NCI-H82 treated with DMSO at 0.1 percent for 48 hours (cell line): ENCODE measurements around the gene BCL2L12.
A peak's percentile ranks its signal among the peaks of the same experiment; 100 is the strongest.
"Not testable (repeated sequence)": the region's sequence is repeated elsewhere in the genome, so short reads cannot be mapped to it uniquely, and the experiment has no call there.

Experiments used
- DNase-seq: peaks from one replicate; lab custom pipeline; 2025; ENCODE audit not compliant: unreplicated experiment; lab: John Stamatoyannopoulos, UW

The BCL2L12 gene

GRCh38 chr19:49665351-49666119 lies at the start of gene BCL2L12, which contains the start of gene IRF3:
TSS of gene BCL2L12 (plus strand) at chr19:49665933. CDS start at chr19:49666693, 760 bp downstream.
TSS of gene IRF3 (minus strand) at chr19:49665857. CDS start at chr19:49664838, 1,019 bp downstream.
- peak; percentile 85 for DNase-seq

- no peak for DNase-seq
These were observed 49.2 kb upstream of the BCL2L12 start for GRCh38 chr19:49616532-49616931.

GRCh38 chr19:49616945-49617344 lies 48.8 kb upstream of the BCL2L12 start:
- DNase-seq, result no peak

GRCh38 chr19:49617860-49618259 lies 47.9 kb upstream of the BCL2L12 start:
- not testable (repeated sequence) for DNase-seq

- no peak for DNase-seq
These were observed 40.5 kb upstream of the BCL2L12 start for GRCh38 chr19:49624967-49625910.

GRCh38 chr19:49626226-49626625 lies 39.5 kb upstream of the BCL2L12 start:
- DNase-seq, result no peak

GRCh38 chr19:49629659-49630058 lies 36.1 kb upstream of the BCL2L12 start:
- no peak for DNase-seq

- no peak for DNase-seq
These were observed 34.6 kb upstream of the BCL2L12 start for GRCh38 chr19:49631014-49631588.

GRCh38 chr19:49631610-49632192 lies 34.0 kb upstream of the BCL2L12 start:
- no peak for DNase-seq

GRCh38 chr19:49632576-49632975 lies 33.2 kb upstream of the BCL2L12 start:
- no peak for DNase-seq

GRCh38 chr19:49633273-49633672 lies 32.5 kb upstream of the BCL2L12 start:
- DNase-seq, result not testable (repeated sequence)

- no peak for DNase-seq
These were observed 30.1 kb upstream of the BCL2L12 start for GRCh38 chr19:49635530-49636232.

GRCh38 chr19:49636233-49636932 lies 29.4 kb upstream of the BCL2L12 start:
- no peak for DNase-seq

- peak; percentile 10 for DNase-seq
These were observed 27.7 kb upstream of the BCL2L12 start for GRCh38 chr19:49637821-49638738.

GRCh38 chr19:49639401-49640112 lies 26.2 kb upstream of the BCL2L12 start:
- no peak for DNase-seq

- DNase-seq, result peak; percentile 100
These were observed 25.4 kb upstream of the BCL2L12 start, which contains the start of gene RRAS for GRCh38 chr19:49640113-49640898. TSS of gene RRAS (minus strand) at chr19:49640143. CDS start at chr19:49640098, 45 bp downstream.
